ENCODE results near the gene KLHL40. TPM values are rescaled to one million over a fixed set of nuclear protein-coding genes. Genes with fewer than 3 reads are reported as not detected.

KLHL40 gene
- total and polyA plus RNA-seq, 2 experiments from 2014 or later, result not detected

DNA sequence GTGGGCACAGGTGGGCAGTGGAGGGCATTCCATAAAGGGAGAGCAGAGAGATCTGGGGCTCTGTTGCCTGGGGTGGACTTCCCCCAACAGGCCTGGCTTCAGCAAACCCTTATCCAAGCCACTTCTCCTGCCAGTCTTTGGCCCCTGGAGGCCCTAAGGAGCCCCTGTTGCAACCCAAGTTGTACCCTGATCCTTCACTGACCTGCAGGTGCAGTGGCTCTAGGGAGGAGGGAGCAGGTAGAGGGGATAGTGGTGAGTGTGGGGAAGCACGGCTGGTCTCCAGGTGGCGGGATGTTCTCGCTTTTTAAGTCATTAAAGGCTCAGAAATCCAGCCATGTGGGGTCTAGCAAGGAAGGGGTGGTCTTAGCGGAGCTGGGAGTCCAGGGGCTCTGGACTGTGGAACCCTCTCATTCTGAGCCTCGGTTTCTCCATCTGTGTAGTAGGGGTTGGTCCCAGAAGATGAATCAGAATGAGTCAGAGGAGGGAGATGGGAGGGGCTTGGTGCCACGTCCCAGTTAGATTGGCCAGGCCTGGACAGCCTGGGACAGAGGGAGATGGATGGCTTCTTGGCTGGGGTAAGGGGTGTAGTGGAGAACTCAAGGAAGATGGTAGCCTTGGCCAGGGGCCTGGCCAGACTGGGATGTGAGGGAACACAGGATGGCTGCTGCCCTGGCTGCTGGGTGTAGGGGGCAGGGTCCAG, 29.2 kb upstream of the KLHL40 start:
- Histone ChIP-seq H3K4me1 (ENCODE audit: insufficient read depth) (peaks cover 33% of the 10 kb centered on the region), H4K20me1 (ENCODE audit: insufficient read depth, poor library complexity, severe bottlenecking) (no peaks in the 10 kb centered on the region), H3K79me2 (peaks cover 8% of the 10 kb centered on the region), H3K36me3 (replicated peaks; ENCODE audit: insufficient read depth, low read depth) (no peaks in the 10 kb centered on the region), H3K27me3 (no peaks in the 10 kb centered on the region), H3K9me3 (ENCODE audit: low read depth) (no peaks in the 10 kb centered on the region), H3K27ac (no peak overlapping the region), H2AFZ (no peak overlapping the region), H3K4me3 (no peak overlapping the region), H3K4me2 (peak overlapping the region; percentile 97), H3K9me2 (replicated peaks; ENCODE audit: insufficient read depth) (no peaks in the 10 kb centered on the region)
- WGBS (ENCODE audit: low lambda C conversion rate, missing lambda C conversion rate), result 90% methylated on average over 6 of the region's 6 CpGs
- peak; percentile 28 for DNase-seq (ENCODE audit: low spot score)
- TF ChIP-seq EZH2phosphoT487 (IDR thresholded peaks at IDR 0.05; ENCODE audit: low read depth, severe bottlenecking, unreplicated experiment), result no peak
- TF ChIP-seq, protein P1, sequence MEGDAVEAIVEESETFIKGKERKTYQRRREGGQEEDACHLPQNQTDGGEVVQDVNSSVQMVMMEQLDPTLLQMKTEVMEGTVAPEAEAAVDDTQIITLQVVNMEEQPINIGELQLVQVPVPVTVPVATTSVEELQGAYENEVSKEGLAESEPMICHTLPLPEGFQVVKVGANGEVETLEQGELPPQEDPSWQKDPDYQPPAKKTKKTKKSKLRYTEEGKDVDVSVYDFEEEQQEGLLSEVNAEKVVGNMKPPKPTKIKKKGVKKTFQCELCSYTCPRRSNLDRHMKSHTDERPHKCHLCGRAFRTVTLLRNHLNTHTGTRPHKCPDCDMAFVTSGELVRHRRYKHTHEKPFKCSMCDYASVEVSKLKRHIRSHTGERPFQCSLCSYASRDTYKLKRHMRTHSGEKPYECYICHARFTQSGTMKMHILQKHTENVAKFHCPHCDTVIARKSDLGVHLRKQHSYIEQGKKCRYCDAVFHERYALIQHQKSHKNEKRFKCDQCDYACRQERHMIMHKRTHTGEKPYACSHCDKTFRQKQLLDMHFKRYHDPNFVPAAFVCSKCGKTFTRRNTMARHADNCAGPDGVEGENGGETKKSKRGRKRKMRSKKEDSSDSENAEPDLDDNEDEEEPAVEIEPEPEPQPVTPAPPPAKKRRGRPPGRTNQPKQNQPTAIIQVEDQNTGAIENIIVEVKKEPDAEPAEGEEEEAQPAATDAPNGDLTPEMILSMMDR (IDR thresholded peaks at IDR 0.05; ENCODE audit: poor library complexity), result no peak
- TF ChIP-seq EZH2 (IDR thresholded peaks at IDR 0.05; ENCODE audit: borderline replicate concordance), result no peak

DNA sequence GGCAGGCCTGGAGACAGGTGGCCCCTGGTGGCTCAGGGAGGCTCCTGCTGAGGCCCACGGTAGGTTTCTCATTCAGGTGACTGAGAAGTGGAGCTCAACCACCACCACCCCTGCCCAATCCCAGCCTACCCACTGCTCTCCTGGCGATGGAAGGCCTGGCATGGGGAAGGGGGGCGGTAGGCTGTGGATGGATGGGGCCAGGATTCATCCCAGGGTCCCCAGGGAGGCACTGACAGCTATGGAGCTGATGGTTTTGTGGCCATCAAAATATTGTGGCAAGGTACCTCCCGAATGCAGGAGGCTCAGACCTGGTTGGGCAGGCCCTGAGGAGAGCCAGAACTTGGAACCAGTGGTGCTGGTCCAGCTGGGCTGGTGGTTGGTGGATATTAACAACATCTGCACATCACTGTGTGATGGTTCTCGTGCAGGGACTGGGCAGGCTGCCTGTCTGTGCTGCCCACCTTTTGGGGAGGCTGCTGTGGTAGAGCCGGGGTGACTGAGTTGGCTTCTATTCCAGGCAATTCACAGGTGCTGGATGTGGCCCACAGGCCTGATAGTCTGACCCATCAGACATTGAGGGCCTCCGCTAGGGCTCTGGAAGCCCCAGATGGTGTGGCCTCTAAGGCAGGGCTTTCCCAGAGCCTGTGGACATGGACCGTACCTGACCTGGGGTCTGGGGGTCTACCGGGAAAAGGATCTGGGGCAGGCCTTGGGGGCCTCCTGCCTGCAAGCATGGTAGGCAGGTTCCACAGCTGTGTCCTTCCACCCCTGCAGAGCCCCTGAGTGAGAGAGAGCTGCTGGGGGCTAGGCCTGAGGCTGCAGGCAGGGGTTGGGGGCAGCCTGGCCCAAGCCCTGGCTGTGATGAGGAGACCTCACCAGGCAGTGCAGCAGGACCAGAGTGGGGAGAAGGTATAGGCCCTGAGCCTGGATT, 28.4 kb upstream of the KLHL40 start:
- no peaks in the 10 kb centered on the region for H4K20me1 ChIP-seq (ENCODE audit: insufficient read depth, poor library complexity, severe bottlenecking)
- 91% methylated on average over 8 of the region's 9 CpGs for WGBS (ENCODE audit: low lambda C conversion rate, missing lambda C conversion rate)
- DNase-seq (ENCODE audit: low spot score), result no peak
- H3K27ac ChIP-seq, result no peak overlapping the region
- peaks cover 24% of the 10 kb centered on the region for H3K4me1 ChIP-seq (ENCODE audit: insufficient read depth)
- H3K4me2 ChIP-seq, result no peak overlapping the region
- H3K36me3 ChIP-seq (replicated peaks; ENCODE audit: insufficient read depth, low read depth), result no peaks in the 10 kb centered on the region
- H3K27me3 ChIP-seq, result no peaks in the 10 kb centered on the region
- H3K4me3 ChIP-seq, result no peak overlapping the region
- peaks cover 7% of the 10 kb centered on the region for H3K79me2 ChIP-seq
- H2AFZ ChIP-seq, result no peak overlapping the region
- no peaks in the 10 kb centered on the region for H3K9me2 ChIP-seq (replicated peaks; ENCODE audit: insufficient read depth)
- no peak for TF ChIP-seq EZH2 (IDR thresholded peaks at IDR 0.05; ENCODE audit: borderline replicate concordance)
- TF ChIP-seq, protein P1 (IDR thresholded peaks at IDR 0.05; ENCODE audit: poor library complexity), result no peak
- TF ChIP-seq EZH2phosphoT487 (IDR thresholded peaks at IDR 0.05; ENCODE audit: low read depth, severe bottlenecking, unreplicated experiment), result no peak
- H3K9me3 ChIP-seq (ENCODE audit: low read depth), result no peaks in the 10 kb centered on the region

DNA sequence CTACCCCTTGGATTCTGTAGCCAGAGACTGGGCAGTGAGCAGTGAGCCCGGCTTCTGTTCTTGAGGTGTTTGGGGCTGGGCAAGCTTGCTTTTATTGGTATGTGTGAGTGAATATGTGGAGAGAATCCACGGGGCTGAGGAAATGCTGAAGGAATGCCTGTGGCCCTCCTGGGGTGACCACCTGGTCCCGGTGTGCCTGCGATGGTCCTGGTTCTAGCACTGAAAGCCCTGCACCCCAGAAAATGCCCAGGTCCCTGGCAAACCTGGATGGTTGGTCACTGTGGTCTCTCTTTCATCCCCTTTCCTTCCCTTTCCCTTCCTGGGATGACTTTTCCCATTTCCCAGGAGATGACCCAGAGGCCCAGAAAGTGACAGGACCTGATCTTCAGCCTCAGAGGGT, 27.7 kb upstream of the KLHL40 start:
- no peak overlapping the region for H3K4me2 ChIP-seq
- H2AFZ ChIP-seq, result no peak overlapping the region
- 92% methylated on average over 4 of the region's 4 CpGs for WGBS (ENCODE audit: low lambda C conversion rate, missing lambda C conversion rate)
- no peaks in the 10 kb centered on the region for H3K9me3 ChIP-seq (ENCODE audit: low read depth)
- H3K4me1 ChIP-seq (ENCODE audit: insufficient read depth), result peaks cover 17% of the 10 kb centered on the region
- H3K79me2 ChIP-seq, result peaks cover 1% of the 10 kb centered on the region
- H4K20me1 ChIP-seq (ENCODE audit: insufficient read depth, poor library complexity, severe bottlenecking), result no peaks in the 10 kb centered on the region
- no peaks in the 10 kb centered on the region for H3K27me3 ChIP-seq
- no peaks in the 10 kb centered on the region for H3K36me3 ChIP-seq (replicated peaks; ENCODE audit: insufficient read depth, low read depth)
- no peak overlapping the region for H3K27ac ChIP-seq
- no peaks in the 10 kb centered on the region for H3K9me2 ChIP-seq (replicated peaks; ENCODE audit: insufficient read depth)
- no peak for DNase-seq (ENCODE audit: low spot score)
- TF ChIP-seq, protein P1 (IDR thresholded peaks at IDR 0.05; ENCODE audit: poor library complexity), result no peak
- TF ChIP-seq EZH2phosphoT487 (IDR thresholded peaks at IDR 0.05; ENCODE audit: low read depth, severe bottlenecking, unreplicated experiment), result no peak
- no peak for TF ChIP-seq EZH2 (IDR thresholded peaks at IDR 0.05; ENCODE audit: borderline replicate concordance)
- no peak overlapping the region for H3K4me3 ChIP-seq
